Measurements from ENCODE around the gene TTC38.

TTC38 gene

GRCh38 chr22:46280063-46280817, 12.4 kb downstream of the TTC38 start:
- DNase-seq: no peak

- DNase-seq: no peak
These were observed 13.3 kb downstream of the TTC38 start for GRCh38 chr22:46280999-46281623.

GRCh38 chr22:46281866-46282678, 14.3 kb downstream of the TTC38 start:
- no peak for DNase-seq

- DNase-seq: no peak
These were observed 18.2 kb downstream of the TTC38 start for GRCh38 chr22:46286006-46286405.

GRCh38 chr22:46286941-46287872, 19.4 kb downstream of the TTC38 start:
- DNase-seq: no peak

GRCh38 chr22:46287873-46288751, 20.3 kb downstream of the TTC38 start:
- no peak for DNase-seq

GRCh38 chr22:46288846-46289243, 21.0 kb downstream of the TTC38 start:
- no peak for DNase-seq

- no peak for DNase-seq
These were observed 21.6 kb downstream of the TTC38 start for GRCh38 chr22:46289244-46289891.

- DNase-seq: no peak
These were observed 22.5 kb downstream of the TTC38 start for GRCh38 chr22:46290121-46290842.

GRCh38 chr22:46290843-46291785, 23.3 kb downstream of the TTC38 start:
- DNase-seq: no peak

GRCh38 chr22:46292173-46292572, 24.4 kb downstream of the TTC38 start:
- DNase-seq: no peak

- no peak for DNase-seq
These were observed 24.9 kb downstream of the TTC38 start for GRCh38 chr22:46292732-46293131.

GRCh38 chr22:46293577-46294260, 25.9 kb downstream of the TTC38 start:
- DNase-seq: no peak

GRCh38 chr22:46294784-46295183, 27.0 kb downstream of the TTC38 start:
- no peak for DNase-seq

GRCh38 chr22:46295277-46295971, 27.6 kb downstream of the TTC38 start:
- DNase-seq: no peak

- DNase-seq: peak; percentile 95
These were observed 28.7 kb downstream of the TTC38 start, which contains the start of gene GTSE1 for GRCh38 chr22:46296257-46297150. Gene GTSE1, plus strand, starts transcription at chr22:46296870. Its CDS starts 531 bp downstream, at chr22:46297401.
